ENCODE data around the gene PARP3.
A peak's percentile ranks its signal among the peaks of the same experiment; 100 is the strongest.

Gene PARP3

DNA sequence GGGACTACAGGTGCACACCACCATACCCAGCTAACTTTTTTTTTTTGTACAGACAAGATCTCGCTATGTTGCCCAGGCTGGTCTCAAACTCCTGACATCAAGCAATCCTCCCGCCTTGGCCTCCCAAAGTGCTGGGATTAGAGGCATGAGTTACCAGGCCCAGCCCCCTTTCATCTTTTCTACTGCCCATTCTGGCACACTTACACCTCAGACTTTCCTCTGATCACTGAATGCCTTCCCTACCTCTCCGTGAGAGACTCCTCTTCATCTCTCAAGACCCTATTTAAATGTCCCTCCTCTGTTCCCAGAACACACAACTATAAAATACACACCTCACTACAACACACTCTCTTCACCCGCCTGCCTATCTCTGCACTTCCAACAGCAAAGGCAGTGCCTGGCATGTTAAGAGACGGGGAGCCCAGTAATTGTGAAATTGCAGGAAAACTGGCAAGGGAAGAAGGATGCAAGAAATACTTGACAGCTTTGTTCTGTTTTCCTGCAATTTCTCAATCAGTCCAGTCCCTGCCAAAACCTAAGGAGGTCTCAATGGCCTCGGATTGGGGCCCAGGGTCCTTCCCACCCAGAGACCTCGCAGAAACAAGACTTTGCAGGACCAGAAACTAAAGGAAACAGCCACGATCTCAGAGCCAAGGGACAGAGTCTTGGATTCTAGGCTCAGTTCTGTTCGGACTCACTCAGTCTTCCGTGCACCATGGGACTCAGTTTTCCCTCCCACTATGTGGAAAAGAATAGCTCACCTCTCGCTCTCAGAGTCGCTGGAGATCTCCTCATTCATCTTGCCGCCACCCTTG is 1.3 kb upstream of the PARP3 start:
- H3K4me3 ChIP-seq (ENCODE audit: low read depth, low read length) = peak overlapping the region; percentile 88
- TF ChIP-seq, protein P1, sequence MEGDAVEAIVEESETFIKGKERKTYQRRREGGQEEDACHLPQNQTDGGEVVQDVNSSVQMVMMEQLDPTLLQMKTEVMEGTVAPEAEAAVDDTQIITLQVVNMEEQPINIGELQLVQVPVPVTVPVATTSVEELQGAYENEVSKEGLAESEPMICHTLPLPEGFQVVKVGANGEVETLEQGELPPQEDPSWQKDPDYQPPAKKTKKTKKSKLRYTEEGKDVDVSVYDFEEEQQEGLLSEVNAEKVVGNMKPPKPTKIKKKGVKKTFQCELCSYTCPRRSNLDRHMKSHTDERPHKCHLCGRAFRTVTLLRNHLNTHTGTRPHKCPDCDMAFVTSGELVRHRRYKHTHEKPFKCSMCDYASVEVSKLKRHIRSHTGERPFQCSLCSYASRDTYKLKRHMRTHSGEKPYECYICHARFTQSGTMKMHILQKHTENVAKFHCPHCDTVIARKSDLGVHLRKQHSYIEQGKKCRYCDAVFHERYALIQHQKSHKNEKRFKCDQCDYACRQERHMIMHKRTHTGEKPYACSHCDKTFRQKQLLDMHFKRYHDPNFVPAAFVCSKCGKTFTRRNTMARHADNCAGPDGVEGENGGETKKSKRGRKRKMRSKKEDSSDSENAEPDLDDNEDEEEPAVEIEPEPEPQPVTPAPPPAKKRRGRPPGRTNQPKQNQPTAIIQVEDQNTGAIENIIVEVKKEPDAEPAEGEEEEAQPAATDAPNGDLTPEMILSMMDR (IDR thresholded peaks at IDR 0.05; ENCODE audit: low read depth, low read length, missing control alignments) = no peak
- no peak for DNase-seq (ENCODE audit: low read depth)

DNA sequence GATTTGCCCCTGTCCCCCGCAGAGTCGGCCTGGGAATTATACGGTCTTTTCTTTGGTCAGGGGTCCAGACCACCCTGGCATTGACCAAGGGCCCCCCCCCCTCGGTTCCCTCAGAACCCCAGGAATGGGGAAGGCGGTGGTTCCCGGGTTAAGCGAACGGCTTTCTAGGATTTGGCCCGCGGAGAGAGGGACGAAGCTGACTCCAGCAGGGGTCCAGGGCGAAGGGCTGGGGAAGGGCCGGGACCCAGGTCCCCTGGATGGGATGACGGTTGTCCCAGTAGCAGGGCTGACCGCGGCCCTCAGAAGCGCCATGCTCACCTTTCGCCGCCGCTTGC is 733 bp upstream of the PARP3 start:
- TF ChIP-seq, protein P1 (IDR thresholded peaks at IDR 0.05; ENCODE audit: low read depth, low read length, missing control alignments) = no peak
- DNase-seq (ENCODE audit: low read depth) = no peak
- H3K4me3 ChIP-seq (ENCODE audit: low read depth, low read length) = peak overlapping the region; percentile 88

DNA sequence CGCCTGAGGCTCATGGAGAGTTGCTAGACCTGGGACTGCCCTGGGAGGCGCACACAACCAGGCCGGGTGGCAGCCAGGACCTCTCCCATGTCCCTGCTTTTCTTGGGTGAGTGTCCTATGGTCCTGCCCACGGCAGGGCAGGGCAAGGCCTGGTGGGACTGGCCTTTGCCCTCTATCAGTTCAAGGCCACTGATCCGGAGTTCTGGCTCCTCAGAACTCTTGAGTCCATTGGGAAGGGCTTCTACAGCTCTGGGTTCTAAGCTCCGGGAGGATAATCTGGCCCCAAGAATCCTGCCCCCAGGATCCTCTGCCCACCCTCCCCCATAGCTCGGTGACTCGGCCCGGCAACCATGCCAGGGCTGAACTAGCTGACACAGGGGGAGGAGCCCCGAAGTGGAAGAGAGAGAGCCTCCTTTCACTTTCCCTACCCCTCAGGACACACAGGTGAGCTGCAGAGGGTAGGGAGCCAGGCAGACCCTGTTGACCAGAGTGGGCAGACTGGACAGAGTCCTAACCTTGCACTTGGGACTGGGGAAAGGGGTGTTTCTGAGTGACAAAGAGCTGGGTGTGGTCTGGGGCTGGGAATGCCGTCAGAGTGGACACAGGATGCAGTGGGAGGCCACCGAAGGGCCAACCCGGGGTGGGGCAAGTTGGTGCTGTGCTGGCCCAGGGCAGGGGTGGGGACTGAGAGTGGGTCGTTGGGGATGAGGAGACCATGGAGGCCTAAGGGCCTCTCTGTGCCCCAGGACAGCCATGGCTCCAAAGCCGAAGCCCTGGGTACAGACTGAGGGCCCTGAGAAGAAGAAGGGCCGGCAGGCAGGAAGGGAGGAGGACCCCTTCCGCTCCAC is 664 bp downstream of the PARP3 start:
- peak; percentile 44 for DNase-seq (ENCODE audit: low read depth)
- TF ChIP-seq, protein P1 (IDR thresholded peaks at IDR 0.05; ENCODE audit: low read depth, low read length, missing control alignments) = no peak
- peak overlapping the region; percentile 76 for H3K4me3 ChIP-seq (ENCODE audit: low read depth, low read length)

DNA sequence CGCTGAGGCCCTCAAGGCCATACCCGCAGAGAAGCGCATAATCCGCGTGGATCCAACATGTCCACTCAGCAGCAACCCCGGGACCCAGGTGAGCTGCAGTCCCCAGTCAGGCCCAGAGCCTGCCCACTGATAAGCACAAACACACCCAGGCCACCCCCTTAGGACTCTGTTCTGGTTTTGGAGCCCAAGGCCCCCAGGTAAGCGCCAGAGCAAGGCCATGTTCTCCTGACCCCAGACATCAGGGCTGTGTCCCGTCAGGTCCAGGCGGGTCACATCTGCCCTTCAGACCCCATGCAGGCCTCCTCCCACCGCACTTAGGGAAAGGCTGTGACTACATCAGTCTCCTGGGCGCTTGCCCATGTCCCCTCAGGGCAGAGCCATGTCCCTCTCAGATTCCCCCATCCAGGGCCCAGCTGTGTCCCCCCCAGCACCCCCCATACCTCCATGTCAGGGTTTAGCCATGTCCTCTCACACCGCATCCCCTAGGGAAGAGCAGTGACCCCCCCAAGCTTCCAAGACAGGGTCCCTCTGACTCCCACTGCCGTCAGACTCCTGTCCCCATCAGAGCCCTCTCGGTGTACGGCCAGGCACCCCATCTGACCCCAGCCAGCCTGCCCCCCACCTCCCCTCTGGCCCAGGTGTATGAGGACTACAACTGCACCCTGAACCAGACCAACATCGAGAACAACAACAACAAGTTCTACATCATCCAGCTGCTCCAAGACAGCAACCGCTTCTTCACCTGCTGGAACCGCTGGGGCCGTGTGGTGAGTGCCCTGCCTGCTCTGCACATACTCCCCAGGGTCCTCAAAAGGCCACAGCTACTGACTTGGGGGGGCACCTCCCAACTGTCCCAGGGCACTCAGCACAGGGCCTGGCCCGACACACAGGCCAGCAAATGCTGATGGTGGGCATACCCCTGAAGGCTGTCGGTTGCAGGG is 1.6 kb downstream of the PARP3 start:
- H3K4me3 ChIP-seq (ENCODE audit: low read depth, low read length) = peak overlapping the region; percentile 76
- TF ChIP-seq, protein P1 (IDR thresholded peaks at IDR 0.05; ENCODE audit: low read depth, low read length, missing control alignments) = no peak
- no peak for DNase-seq (ENCODE audit: low read depth)

DNA sequence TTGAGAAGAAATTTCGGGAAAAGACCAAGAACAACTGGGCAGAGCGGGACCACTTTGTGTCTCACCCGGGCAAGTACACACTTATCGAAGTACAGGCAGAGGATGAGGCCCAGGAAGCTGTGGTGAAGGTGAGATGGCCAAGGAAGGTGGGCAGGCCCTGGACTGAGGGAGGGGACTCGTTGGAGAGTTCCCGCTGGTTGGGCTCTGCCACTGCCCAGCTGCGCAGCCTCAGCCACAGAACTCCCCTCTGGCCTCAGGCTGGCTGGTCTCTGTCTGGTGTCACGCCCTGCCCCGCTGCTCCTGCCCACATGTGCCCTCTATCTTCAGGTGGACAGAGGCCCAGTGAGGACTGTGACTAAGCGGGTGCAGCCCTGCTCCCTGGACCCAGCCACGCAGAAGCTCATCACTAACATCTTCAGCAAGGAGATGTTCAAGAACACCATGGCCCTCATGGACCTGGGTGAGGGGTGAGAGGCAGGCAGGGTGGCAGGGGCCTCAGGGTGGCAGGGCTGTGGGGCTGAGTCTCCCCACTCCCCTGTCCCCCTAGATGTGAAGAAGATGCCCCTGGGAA is 2.4 kb downstream of the PARP3 start:
- H3K4me3 ChIP-seq (ENCODE audit: low read depth, low read length) = no peak overlapping the region
- DNase-seq (ENCODE audit: low read depth) = no peak
- TF ChIP-seq, protein P1 (IDR thresholded peaks at IDR 0.05; ENCODE audit: low read depth, low read length, missing control alignments) = no peak
